ENCODE data around the gene KLRC4.
A peak's percentile ranks its signal among the peaks of the same experiment; 100 is the strongest.
"Not testable (repeated sequence)": the region's sequence is repeated elsewhere in the genome, so short reads cannot be mapped to it uniquely, and the experiment has no call there.

The KLRC4 gene

GRCh38 chr12:10368206-10369171, 41.1 kb downstream of the KLRC4 start:
- DNase-seq (ENCODE audit: low read depth in 2 of 2) = no peak

GRCh38 chr12:10367714-10368113, 41.8 kb downstream of the KLRC4 start:
- not testable (repeated sequence) for DNase-seq (ENCODE audit: low read depth in 2 of 2)

DNA sequence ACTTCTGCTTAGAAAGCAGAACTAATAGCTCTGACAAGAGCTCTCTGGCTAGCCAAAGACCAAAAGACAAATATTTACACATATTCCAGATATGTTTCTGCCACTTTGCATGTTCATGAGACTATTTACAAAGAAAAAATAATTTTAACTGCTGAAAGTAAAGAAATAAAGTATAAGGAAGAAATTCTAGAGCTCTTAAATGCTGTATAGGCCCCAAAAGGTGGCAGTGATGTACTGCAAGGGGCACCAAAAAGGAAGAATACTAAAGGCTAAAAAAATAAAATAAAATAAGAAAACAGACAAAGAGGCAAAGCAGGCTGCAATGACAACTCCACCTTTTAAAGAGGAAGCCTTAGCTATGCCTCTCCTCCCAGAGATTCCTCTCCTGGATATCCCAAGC, 42.7 kb downstream of the KLRC4 start:
- DNase-seq (ENCODE audit: low read depth in 2 of 2) = no peak

- no peak for DNase-seq (ENCODE audit: low read depth in 2 of 2)
Observed at GRCh38 chr12:10365696-10366405, 43.7 kb downstream of the KLRC4 start.

GRCh38 chr12:10364815-10365622, 44.5 kb downstream of the KLRC4 start:
- DNase-seq (ENCODE audit: low read depth in 2 of 2) = peak in 1 of 2 donors; percentile 43

- no peak for DNase-seq (ENCODE audit: low read depth in 2 of 2)
Observed at GRCh38 chr12:10363914-10364814, 45.4 kb downstream of the KLRC4 start.

- no peak for DNase-seq (ENCODE audit: low read depth in 2 of 2)
Observed at GRCh38 chr12:10363658-10363913, 46.0 kb downstream of the KLRC4 start.

DNA sequence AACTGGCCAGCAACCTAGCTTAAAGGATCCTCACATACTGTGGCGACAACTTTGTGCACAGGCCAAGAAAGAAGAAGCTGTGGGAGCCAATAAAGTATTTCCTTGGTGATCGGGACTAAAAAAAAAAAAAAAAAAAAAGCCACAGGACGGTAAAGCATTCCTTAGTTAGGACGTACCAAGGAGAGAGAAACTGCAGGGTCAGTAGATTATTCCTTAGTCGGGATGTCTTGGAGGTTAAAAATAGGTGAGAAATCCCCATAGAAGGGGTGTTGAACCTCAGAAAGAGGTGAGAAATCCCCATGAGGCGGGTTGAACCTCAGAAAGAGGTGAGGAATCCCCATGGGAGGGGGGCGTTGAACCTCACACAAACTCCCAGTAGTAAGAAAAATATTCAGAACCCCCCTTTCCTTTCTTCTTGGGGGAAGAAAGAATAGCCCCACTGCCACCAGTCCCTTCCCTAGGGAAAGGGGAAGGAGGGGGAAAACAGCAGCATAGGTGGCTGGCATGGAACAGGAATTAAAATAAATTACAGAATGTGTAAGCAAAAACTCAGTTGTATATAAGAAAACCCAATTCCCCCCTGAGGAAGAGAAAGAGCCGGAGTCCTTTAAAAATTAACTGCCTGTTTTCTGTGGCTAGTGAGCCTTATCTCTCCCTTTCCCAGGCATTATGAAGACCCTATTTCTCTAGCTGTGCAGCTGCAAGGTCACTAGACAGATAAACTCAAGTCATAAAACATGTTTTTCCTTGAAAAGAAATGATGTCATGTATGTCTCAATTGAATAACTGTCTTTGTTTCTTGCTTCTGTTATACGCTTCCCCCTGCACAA, 46.5 kb downstream of the KLRC4 start:
- DNase-seq (ENCODE audit: low read depth in 2 of 2) = no peak

GRCh38 chr12:10362325-10362724, 47.2 kb downstream of the KLRC4 start:
- DNase-seq (ENCODE audit: low read depth in 2 of 2) = no peak

DNA sequence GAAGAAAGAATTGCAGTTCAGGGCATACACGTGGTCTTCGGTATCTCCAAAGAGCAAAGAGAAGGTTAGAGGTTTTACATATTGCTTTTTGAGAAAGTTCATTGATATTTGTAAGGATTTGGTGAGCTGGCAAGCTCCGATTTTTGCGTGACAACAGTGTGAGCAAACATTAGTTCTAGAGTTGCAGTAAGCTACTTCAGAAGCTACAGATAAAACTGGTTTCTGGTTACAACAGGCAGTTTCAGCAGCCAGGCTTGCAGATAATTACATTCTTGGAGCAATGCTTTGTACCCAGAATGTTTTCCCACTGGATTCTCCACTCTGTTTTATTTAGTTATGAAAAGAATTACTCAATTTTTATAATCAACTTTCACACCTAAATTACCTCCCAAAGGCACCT, 47.9 kb downstream of the KLRC4 start:
- DNase-seq (ENCODE audit: low read depth in 2 of 2) = no peak

GRCh38 chr12:10361084-10361483, 48.5 kb downstream of the KLRC4 start:
- no peak for DNase-seq (ENCODE audit: low read depth in 2 of 2)

- no peak for DNase-seq (ENCODE audit: low read depth in 2 of 2)
Observed at GRCh38 chr12:10358969-10359368, 50.6 kb downstream of the KLRC4 start.

DNA sequence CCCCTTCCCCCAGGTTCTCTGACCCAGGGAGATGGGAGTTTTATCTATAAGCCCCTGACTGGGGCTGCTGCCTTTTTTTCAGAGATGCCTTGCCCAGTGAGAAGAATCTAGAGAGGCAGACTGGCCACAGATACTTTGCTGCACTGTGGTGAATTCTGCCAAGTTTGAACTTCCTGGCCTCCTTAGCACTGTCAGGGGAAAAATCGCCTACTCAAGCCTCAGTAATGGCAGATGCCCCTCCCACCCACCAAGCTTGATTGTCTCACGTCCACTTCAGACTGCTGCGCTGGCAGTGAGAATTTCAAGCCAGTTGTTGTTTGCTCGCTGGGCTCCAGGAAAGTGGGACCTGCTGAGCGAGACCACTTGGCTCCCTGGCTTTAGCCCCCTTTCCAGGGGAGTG, 51.4 kb downstream of the KLRC4 start:
- DNase-seq (ENCODE audit: low read depth in 2 of 2) = no peak

Measured in stimulated activated CD4-positive, alpha-beta T cell treated with anti-CD3 and anti-CD28 coated beads, Interleukin-4, amount 100 ng/mL, for 48 hours (primary cell).